Nephron (organoid): ENCODE data around the gene CASK.
"Not testable (repeated sequence)": the region's sequence is repeated elsewhere in the genome, so short reads cannot be mapped to it uniquely, and the experiment has no call there.

Experiments used
- H3K27ac Mint-ChIP-seq, 3 experiments: 2 replicates each; pipeline ENCODE4 v1.8.0; 2020; ENCODE audit warnings: mixed read lengths in 3 of 3, mild to moderate bottlenecking in 2 of 3, moderate library complexity in 1 of 3
- H3K27me3 Mint-ChIP-seq: 2 replicates; pipeline ENCODE4 v1.8.0; 2021; ENCODE audit warnings: low read depth, mild to moderate bottlenecking, moderate library complexity, mixed read lengths
- H3K36me3 Mint-ChIP-seq: 2 replicates; pipeline ENCODE4 v1.8.0; 2020; ENCODE audit warnings: low read depth, mixed read lengths
- H3K4me1 Mint-ChIP-seq: 2 replicates; pipeline ENCODE4 v1.8.0; 2020; ENCODE audit warnings: mixed read lengths
- H3K4me3 Mint-ChIP-seq, 3 experiments: 2 replicates each; pipeline ENCODE4 v1.8.0; 2020; ENCODE audit warnings: mild to moderate bottlenecking in 3 of 3, mixed read lengths in 3 of 3, moderate library complexity in 2 of 3
- H3K9me3 Mint-ChIP-seq: 2 replicates; pipeline ENCODE4 v1.8.0; 2020; ENCODE audit warnings: mixed read lengths
- CTCF ChIP-seq, 3 experiments: fragments of 200-600 bp; sonication (generic); IDR thresholded peaks; one replicate each; pipeline ENCODE4 v1.5.0; 2021; ENCODE audit warnings: antibody characterized with exemption in 3 of 3; ENCODE audit not compliant: unreplicated experiment in 3 of 3

The CASK gene

GRCh38 chrX:41515376-41515775 lies 408.0 kb downstream of the CASK start:
- Mint-ChIP-seq H3K27ac (no peak overlapping the region), H3K27me3 (no peaks in the 10 kb centered on the region), H3K36me3 (peaks cover 11% of the 10 kb centered on the region), H3K4me1 (no peaks in the 10 kb centered on the region), H3K9me3 (peaks cover 2% of the 10 kb centered on the region), H3K4me3 (no peak overlapping the region)
- no peak for TF ChIP-seq CTCF (IDR thresholded peaks at IDR 0.05; ENCODE audit: unreplicated experiment in 3 of 3)

GRCh38 chrX:41514179-41514578 lies 409.2 kb downstream of the CASK start:
- Mint-ChIP-seq H3K9me3 (peaks cover 2% of the 10 kb centered on the region), H3K4me3 (no peak overlapping the region), H3K27ac (no peak overlapping the region), H3K4me1 (no peaks in the 10 kb centered on the region), H3K36me3 (peaks cover 8% of the 10 kb centered on the region), H3K27me3 (no peaks in the 10 kb centered on the region)
- no peak for TF ChIP-seq CTCF (IDR thresholded peaks at IDR 0.05; ENCODE audit: unreplicated experiment in 3 of 3)

GRCh38 chrX:41512853-41513252 lies 410.5 kb downstream of the CASK start:
- H3K9me3 Mint-ChIP-seq, H3K4me3 Mint-ChIP-seq, H3K27me3 Mint-ChIP-seq, H3K36me3 Mint-ChIP-seq, H3K4me1 Mint-ChIP-seq, H3K27ac Mint-ChIP-seq: not testable (repeated sequence)

- no peaks in the 10 kb centered on the region for H3K27me3 Mint-ChIP-seq
- H3K9me3 Mint-ChIP-seq = peaks cover 2% of the 10 kb centered on the region
- H3K27ac Mint-ChIP-seq = no peak overlapping the region
- no peaks in the 10 kb centered on the region for H3K4me1 Mint-ChIP-seq
- TF ChIP-seq CTCF (IDR thresholded peaks at IDR 0.05; ENCODE audit: unreplicated experiment in 3 of 3) = no peak
- H3K36me3 Mint-ChIP-seq = no peaks in the 10 kb centered on the region
- no peak overlapping the region for H3K4me3 Mint-ChIP-seq
These were observed 411.0 kb downstream of the CASK start for GRCh38 chrX:41512394-41512793.

GRCh38 chrX:41507919-41508318 lies 415.4 kb downstream of the CASK start:
- H3K4me3 Mint-ChIP-seq = no peak overlapping the region
- H3K27me3 Mint-ChIP-seq = no peaks in the 10 kb centered on the region
- no peak for TF ChIP-seq CTCF (IDR thresholded peaks at IDR 0.05; ENCODE audit: unreplicated experiment in 3 of 3)
- no peaks in the 10 kb centered on the region for H3K36me3 Mint-ChIP-seq
- H3K27ac Mint-ChIP-seq = no peak overlapping the region
- H3K4me1 Mint-ChIP-seq = no peaks in the 10 kb centered on the region
- no peaks in the 10 kb centered on the region for H3K9me3 Mint-ChIP-seq

GRCh38 chrX:41502004-41502403 lies 421.4 kb downstream of the CASK start:
- H3K27ac Mint-ChIP-seq = no peak overlapping the region
- no peaks in the 10 kb centered on the region for H3K27me3 Mint-ChIP-seq
- no peaks in the 10 kb centered on the region for H3K4me1 Mint-ChIP-seq
- peaks cover 12% of the 10 kb centered on the region for H3K9me3 Mint-ChIP-seq
- no peaks in the 10 kb centered on the region for H3K36me3 Mint-ChIP-seq
- H3K4me3 Mint-ChIP-seq = no peak overlapping the region
- no peak for TF ChIP-seq CTCF (IDR thresholded peaks at IDR 0.05; ENCODE audit: unreplicated experiment in 3 of 3)
